Stimulated activated CD4-positive, alpha-beta T cell treated with anti-CD3 and anti-CD28 coated beads, TNF-alpha, amount 100 ng/mL, for 48 hours (primary cell): Measurements from ENCODE around the gene DVL1.
"Not testable (repeated sequence)": the region's sequence is repeated elsewhere in the genome, so short reads cannot be mapped to it uniquely, and the experiment has no call there.

Experiments used
- DNase-seq, 3 donors: peaks; one replicate each; pipeline ENCODE4 v3.0.0-alpha.2; 2020; ENCODE audit warnings: low read depth in 3 of 3

The DVL1 gene

DNA sequence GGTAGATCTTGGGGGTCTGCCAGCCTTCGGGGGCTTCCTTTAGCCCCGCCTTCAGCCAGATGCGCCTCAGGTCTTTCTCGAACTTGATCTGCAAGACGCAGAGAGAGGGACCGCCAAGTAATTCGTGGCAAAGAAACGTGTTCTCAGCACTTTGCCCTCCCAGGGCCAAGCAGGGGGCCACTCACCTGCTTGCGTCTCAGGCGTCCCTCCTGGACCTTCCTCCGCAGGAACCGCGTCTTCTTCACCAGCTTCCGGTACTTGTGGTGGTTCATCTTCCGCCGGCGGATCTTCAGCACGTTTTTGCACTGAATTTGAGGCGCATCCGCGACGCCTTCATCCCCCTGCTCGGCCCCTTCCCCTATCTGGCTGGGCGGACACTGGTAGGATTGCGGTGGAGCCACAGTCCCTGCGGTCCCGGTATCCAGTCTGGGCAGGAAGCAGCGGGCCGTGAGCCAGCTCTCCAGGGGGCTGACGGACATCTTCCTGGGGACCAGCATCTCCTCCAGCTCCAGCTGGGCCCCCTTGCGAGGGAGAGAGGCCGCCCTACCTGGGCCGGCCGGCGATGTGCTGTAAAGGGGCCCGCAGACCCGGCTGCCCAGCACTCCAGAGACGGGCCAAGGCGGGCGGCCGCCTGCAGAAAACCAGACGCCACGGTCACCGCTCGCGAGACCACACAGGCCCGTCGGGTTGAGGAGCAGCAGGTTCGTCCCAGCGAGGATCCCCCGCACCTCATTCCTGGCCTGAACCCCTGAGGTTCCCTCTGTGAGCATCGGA, 24.8 kb upstream of the DVL1 start:
- DNase-seq, result no peak

DNA sequence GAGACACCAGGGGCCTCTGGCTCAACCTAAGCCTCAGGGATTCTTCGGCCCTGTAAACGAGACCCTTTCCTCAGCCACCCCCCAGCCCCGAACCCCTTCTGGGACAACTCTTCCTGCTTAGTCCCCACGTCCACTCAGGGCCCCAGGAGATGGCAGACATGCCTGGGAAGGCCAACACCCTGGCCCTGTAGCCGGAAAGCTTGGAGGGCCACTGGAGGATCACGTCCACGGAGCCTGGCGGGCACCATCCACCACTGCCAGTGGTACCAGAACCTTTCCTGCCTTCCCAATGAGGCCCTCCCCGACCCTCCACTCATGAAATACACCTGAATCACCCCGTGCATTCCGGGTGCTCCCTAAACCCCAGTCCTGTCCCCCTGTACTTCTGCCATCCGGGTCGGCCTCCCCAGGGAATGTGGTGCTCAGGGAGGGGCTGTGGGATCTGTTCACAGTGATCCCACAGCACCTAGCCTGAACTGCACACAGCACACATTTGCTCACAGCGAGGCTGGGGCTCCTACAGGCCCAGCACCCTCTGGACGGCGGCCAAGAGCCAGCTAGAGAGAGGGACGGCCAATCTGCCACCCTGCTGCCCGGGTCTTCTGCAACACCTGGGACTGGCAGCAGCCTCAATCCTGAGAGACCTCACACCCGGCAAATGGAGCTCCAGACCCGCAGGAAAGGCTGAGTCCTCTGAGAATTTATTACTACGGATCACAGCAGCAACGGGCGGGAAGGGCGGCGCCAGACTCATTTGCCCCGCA, 24.0 kb upstream of the DVL1 start:
- no peak for DNase-seq

DNA sequence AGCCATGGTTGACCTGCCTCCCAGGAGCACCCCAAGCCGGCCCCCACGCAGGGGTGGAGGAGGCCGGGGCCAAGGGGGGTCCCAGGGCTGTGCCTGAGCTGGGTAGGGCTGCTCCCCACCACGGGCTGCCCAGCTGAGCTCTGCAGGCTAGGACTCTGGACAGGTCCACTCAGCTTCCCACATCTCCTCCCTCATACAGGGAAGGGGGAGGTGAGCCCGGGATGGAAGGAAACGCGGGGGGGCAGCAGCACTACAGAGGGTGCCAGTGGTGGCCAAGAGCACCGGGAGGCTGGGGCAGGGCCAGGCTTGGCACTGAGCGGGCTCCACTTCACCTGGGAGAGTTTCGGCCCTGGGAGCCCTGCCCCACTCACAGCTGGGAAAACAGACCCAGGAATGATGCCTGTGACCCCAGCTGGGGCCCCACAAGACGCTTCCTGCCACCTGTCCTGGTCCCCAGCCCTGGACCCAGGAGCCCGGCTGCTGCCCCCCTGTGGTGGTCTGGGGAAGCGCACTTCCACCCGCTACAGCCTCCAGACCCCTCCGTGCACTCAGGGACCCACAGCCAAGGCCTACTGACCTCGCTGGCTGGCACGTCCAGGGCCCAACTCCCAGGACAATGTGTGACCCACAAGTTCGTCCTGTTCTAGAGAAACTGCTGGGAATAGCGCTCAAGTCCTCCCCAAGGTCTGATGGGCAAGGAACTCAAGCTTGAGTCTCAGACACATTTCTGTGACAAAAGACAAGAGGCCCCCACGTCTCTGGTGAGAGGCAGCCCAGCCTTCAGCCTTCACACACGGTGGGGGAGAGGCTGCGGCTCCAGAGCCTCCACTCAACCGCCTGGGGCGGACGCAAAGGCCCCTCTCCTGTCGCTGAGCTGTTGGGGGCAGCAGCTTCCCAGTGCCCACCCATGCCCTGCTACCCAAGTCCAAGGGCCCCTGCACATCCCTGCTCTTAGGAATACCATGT, 22.8 kb upstream of the DVL1 start:
- peak; percentile 52 to 77 (median 72) for DNase-seq

DNA sequence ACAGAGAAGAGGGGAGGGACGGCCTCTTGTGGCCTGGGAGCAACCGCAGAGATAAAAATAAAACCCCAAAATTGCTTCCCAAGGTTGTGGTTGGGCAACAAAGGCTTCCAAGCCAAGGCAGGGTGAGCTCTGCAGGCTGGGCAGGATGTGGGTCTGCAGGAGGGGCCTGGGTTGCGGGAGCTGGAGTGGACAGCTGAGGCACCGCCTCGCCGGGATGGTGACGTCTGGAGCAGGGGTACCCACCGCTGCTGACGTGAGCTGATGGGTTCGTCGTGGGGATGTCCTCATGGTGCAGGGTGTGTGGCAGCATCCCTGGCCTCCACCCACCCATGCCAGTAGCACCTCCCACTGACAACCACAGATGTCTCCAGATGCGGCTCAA, 22.1 kb upstream of the DVL1 start:
- no peak for DNase-seq

DNA sequence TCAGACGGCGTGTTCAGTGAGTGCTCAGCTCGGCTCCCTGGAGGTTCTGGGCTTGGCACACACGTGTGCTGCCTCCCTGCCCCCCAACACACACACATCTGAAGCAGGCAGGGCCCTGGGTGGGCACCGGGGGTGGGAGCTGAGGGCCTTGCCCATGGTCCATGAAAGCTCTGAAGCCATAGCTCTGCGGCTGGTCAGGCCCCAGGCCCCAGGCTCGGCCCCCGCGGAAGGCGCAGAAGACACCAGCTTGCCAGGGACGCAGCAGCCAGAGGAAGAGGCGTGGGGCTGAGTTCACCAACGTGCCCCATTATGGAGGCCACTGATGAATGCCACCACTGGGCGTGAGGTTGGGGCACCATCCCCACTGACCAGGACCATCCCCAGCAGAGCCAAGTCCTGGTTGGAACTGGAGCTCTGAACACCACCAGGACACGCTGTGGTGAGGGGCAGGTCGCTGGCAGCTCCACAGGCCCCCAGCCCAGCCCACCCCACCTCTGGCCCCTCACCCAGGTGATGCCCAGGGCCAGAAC, 21.6 kb upstream of the DVL1 start:
- no peak for DNase-seq

DNA sequence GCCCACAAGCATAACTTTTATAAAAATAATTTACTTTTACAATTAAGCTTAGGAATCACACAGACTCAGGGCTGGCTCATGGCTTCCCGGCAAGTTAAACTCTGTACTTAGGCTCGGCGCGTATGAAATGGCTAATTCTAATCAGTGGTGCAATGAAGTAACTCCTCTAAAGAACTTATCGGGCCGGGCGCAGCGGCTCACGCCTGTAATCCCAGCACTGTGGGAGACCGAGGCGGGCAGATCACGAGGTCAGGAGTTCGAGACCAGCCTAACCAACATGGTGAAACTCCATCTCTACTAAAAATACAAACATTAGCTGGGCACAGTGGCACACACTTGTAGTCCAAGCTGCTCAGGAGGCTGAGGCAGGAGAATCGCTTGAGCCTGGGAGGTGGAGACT, 20.9 kb upstream of the DVL1 start:
- DNase-seq, result not testable (repeated sequence)

DNA sequence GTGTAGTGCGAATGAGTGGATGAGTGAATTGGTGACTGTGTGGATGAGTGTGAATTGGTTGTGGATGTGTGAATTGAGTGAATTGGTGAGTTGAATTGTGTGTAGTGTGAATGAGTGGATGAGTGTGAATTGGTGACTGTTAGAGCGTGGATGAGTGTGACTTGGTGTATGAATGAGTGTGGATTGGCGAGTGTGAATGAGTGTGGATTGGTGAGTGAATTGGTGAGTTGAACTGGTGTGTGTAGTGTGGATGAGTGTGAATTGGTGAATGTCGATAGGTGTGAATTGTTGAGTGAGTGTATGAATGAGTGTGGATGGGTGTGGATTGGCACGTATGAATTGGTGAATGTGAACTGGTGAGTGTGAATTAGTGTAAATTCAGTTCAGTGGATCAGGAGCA, 18.1 kb upstream of the DVL1 start:
- no peak for DNase-seq

DNA sequence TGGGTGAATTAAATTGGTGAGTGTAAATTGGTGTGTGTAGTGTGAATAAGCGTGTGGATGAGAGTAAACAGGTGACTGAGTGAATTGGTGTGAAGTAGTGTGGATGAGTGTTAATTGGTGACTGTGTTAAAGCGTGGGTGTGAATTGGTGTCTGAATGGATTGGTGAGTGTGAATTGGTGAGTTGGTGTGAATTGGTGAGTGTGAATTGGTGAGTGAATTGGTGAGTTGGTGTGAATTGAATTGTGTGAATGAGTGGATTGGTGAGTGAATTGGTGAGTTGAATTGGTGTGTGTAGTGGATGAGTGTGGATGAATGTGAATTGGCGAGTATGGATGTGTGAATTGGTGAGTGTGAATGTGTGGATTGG, 17.5 kb upstream of the DVL1 start:
- DNase-seq, result no peak

DNA sequence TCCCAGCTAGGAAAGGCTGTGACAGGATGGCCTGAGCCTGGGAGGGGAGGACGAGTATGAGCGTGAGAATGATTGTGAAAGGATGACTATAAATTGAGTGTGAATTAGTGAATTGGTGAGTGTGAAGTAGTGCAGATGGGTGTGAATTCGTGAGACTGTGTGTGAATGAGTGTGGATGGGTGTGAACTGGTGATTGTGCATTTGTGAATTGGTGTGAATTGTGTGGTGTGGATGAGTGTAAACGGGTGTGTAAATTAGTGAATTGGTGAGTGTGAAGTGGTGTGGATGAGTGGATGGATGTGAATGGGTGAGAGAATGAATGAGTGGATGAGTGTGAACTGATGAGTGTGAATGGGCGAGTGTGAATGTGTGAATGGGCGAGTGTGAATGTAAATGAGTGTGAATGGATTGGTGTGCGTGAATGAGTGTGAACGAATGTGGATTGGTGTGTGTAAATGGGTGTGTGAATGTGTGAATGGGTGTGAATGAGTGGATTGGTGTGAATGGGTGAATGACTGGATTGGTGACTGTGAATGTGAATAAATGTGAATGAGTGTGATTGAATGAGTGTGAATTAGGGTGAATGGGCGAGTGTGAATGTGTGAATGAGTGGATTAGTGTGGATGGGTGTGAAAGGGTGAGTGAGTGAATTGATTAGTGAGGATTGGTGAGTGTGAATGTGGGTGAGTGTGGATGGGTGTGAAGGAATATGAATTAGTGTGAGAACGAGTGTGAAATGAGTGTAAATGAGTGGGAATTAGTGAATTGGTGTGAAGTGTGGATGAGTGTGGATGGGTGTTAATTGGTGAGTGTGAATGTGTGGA, 16.9 kb upstream of the DVL1 start:
- no peak for DNase-seq

DNA sequence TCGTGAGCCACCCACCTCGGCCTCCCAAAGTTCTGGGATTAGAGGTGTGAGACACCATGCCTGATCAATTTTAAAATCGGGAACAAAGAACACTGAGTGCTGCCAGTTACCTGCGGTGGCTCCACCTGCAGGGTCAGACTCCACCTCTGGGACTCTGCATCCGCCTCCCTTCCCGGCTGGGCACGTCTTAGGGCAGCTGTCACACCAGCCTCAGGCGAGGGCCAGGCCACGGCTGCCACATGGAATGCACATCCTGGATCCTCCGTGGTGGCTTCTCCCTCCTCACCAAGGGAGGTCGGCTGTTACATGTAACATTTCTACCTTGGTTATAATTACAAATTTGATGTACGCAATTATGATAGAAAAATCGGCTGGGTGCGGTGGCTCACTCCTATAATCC, 15.0 kb upstream of the DVL1 start:
- no peak for DNase-seq

DNA sequence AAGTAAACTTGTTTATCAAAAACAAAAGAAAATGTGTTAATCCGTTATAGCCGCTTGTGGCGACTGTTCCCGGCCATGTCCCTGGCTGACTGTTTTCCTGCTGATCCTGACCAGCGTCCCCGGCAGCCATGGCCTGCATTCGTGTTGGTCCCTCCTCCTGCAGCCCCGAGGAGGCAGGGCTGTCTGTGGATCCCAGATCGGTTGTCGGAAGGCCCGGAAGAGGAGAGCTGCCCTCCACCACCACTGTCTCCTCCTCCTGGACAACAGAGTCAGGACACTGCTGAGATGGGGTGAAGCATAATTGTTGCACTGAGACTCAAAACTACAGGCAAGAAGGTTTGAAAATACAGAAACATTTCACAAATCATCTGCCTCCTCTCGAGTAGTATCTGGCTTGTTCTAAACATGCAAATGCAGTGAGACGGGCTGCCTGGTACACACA, 12.8 kb upstream of the DVL1 start:
- no peak for DNase-seq

DNA sequence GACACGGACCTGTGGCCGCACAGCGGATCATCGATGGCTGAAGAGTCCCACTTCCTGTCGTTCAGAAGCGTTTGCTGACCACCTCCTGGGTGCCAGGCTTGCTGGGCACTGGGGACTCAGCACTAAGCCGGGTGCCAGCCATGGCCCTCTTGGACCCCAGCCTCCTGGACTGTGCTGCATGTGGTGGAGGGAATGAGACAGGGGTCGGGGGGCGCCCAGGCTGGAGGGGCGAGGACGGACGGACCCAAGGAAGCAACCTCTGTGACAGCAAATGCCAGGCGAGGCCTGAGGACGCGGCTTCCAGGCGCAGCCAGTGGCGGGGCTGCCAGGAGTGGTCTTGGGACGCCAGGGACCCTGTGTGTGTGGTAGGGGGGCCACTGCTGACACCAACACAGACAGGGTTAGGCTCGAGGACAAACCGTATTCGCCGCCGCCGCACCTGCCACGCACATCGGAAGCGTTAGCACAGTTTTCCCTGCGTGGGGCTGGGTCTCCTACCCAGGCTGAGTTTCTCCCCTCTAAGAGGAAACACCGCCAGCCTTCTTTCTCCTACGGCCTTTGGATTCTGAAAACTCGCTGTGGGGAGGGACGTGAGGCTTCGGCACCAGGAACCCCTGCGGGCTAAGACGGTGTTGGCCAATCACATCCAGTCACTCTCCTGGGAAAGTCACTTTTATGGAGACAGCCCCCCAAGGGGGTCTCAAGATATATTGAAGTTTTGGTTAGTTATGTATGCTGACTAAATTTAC, 12.2 kb upstream of the DVL1 start:
- no peak for DNase-seq

DNA sequence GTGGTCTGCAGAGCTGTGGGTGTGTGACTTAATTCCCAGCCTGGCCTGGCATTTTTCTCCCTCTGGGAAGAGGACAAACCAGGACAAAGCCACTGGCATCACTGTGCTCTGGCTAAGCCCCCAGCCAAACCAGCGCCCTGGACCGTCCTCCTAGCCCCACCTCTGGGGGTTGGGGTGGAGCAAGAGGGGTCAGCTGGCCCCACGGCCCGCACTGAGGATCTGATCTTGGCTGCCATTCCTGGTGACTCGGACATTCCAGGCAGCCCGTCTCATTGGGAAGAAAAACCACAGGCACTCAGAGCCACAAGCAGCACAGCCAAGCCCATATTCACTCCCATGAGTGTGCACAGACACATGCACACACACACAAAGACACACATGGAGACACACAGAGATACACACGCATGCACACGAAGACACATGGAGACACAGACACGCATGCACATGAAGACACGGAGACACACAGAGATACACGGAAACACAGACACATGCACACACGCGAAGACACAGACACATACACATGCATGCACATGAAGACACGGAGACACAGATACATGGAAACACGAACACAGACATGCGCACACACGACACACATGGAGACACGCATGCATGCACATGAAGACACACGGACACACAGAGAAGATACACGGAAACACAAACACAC, 11.4 kb upstream of the DVL1 start:
- no peak for DNase-seq

DNA sequence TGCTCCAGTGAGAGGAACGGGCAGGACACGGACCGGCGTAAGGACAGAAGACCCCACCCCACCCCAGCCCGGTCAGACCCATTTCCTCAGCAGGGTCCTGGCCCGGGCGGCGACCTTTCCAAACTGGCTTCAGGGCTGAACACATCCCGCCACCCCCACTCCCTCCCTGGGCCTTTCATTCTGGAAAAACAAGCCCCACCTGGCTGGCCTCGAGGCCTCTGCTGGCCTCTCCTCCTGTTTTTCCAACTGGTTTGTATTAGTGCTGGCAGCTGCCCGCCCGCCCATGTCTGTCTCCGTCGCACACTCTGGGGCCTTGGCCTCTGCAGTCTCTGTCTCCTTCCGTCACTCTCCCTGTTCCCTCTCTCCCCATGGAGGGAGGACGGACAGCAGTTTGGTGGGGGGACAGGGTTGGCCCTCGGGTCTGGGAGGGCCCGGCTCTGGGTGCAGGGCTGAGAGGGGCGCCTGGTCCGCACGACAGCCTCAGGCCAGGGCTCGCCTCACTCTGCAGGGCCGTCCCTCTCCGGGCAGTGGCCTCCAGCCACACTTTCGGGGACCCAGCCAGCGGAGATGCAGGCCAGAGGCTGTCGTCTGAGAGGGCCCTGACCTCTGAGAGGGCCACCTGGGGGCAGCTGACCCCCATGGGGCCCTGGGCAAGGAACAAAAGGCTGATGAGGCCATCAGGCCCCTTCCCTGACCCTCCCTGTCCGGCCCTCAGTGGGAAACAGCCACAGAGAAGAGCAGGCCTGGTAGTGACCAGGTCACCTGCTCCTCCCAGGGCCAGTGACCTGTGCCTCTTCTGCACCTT, 10.6 kb upstream of the DVL1 start:
- DNase-seq, result no peak

DNA sequence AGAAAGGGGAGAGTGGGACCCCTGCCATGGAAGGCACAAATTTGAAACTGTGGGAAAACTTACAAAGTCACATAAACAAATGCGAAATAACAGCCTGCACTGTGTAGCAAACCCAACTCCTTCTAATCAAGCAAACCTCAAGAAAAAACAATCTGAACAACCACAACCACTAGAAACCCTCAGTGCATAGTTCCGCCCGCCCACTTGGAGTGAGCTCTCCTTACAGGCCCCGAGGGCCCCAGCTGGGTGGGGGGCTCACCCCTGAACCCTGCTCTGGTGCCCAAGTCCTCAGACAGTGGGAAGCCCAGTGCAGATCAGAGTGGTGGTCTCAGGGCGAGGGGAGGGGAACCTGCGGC, 10.1 kb upstream of the DVL1 start:
- DNase-seq, result no peak

DNA sequence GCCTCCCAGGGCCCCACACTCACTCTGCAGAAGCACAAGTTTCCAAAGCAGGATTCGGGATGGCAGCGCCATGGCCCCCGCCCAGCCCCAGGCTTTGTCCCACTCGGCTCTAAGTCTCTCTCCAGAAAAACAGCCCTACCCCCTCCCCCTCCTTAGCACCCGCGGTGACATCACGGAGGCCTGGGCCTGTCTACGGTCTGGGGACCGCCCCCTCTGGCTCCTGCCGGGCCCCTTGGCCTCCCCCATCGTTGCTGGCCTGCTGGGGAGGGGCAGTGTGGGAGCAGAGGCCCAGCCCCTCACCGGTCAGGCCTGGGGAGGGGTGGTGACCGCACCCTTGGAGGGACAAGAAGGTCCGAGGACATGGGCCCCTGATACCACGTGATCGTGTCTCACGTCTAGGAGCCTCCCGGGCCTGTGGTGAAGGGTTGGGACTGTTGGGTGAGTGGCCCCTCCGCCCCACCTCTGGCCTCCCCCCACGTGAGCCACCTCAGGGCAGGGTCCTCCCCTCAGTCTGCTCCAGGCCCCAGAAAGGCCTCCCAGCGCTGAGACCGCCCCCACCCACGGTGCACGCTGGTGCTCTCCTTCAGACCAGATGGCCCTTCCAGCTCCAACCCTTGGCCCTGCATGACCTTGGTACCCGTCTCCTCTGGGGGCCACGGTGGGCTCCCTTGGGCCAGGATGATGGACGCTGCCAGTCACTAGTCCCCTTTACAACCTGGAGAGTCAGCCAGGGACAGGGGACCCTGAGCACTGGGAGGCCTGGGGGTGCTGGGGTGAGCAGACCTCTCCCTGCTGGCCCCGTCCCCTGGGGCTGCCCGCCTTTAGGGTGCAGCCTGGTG, 9.4 kb upstream of the DVL1 start, which contains the start of gene MXRA8:
TSS of gene MXRA8 (minus strand) at position 123 of the 839 bp plus-strand sequence. CDS start at position 72, 51 bp downstream.
- DNase-seq, result no peak

DNA sequence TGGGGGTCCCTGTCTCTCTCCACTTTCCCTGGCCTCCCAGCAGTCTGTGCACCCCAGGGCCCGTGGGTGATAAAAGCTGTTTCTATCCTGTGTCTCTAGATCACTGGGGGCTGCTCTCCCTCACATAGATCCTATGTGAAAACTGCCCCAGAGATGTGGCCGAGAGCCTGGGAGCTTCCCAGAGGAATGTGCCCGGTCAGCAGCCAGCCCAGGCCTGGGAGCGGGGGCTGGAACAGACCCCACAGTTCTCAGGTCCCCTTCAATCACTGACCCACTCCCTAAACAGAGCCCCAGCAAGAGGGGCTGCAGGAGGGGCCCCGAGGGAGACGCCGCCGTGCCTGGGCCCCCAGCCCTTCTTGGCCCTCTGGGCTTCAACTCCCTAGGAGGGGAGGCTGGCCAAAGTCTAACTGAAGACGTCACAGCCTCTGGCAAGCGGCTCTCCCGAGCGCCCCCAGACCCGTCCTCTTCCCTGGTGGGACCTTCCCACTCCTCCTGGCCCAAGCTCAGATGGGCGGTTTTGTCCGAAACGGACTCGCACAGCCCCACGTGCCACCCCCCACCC, 8.7 kb upstream of the DVL1 start:
- no peak for DNase-seq
